HEK293T (cell line): ENCODE measurements around the gene CD79A.
A peak's percentile ranks its signal among the peaks of the same experiment; 100 is the strongest.

Experiments
- BHLHE40 ChIP-seq: fragments of 450-650 bp; IDR thresholded peaks from 2 replicates; pipeline ENCODE4 v1.6.1; 2016; ENCODE audit warnings: mild to moderate bottlenecking, moderate library complexity, borderline replicate concordance
- FOXK2 ChIP-seq: fragments of 450-650 bp; IDR thresholded peaks from 2 replicates; pipeline ENCODE4 v1.6.1; 2016; ENCODE audit warnings: mild to moderate bottlenecking
- FOXM1 ChIP-seq: fragments of 450-650 bp; IDR thresholded peaks from 2 replicates; pipeline ENCODE4 v1.6.1; 2017; ENCODE audit warnings: mild to moderate bottlenecking, borderline replicate concordance
- LEF1 ChIP-seq: fragments of 450-650 bp; IDR thresholded peaks from 2 replicates; pipeline ENCODE4 v1.6.1; 2017; ENCODE audit warnings: mild to moderate bottlenecking, borderline replicate concordance
- SP1 ChIP-seq: fragments of 450-650 bp; IDR thresholded peaks from 2 replicates; pipeline ENCODE4 v1.6.1; 2017
- SUZ12 ChIP-seq: fragments of 450-650 bp; IDR thresholded peaks from 2 replicates; pipeline ENCODE4 v1.6.1; 2016; ENCODE audit warnings: mild to moderate bottlenecking
- TARDBP ChIP-seq: fragments of 450-650 bp; IDR thresholded peaks from 2 replicates; pipeline ENCODE4 v1.6.1; 2016

DNA sequence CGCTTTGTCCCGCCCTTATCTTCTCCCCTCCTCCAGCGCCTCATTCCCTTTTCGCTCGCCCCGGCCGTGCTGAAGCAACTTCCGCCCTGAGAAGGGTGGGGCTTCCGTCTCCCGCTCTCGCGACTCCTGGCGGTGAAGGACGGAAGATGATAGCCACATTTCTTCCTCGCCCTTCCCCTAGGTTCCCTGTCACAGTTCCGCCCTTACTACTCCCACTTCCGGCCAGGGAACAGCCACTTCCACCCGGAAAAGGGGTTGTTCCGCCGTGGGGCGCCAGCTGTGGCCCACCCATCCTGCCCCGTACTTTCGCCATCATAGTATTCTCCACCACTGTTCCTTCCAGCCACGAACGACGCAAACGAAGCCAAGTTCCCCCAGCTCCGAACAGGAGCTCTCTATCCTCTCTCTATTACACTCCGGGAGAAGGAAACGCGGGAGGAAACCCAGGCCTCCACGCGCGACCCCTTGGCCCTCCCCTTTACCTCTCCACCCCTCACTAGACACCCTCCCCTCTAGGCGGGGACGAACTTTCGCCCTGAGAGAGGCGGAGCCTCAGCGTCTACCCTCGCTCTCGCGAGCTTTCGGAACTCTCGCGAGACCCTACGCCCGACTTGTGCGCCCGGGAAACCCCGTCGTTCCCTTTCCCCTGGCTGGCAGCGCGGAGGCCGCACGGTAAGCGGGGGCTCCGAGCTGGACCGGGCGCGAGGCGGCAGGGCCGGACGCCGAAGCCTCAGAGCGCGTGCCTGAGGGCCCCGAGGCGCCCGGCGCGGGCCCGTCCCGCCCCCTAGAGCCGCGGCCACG is 17.3 kb upstream of the CD79A start, which contains the start of gene RPS19:
- TF ChIP-seq SUZ12, result no peak
- TF ChIP-seq BHLHE40, result no peak
- TF ChIP-seq TARDBP, result peak; percentile 99
- peak; percentile 95 for TF ChIP-seq SP1
- no peak for TF ChIP-seq FOXK2
- TF ChIP-seq LEF1, result peak; percentile 91; the same call in 1 of the 2 replicates
- TF ChIP-seq FOXM1, result peak; percentile 58; the same call in 1 of the 2 replicates
